GM19328 (cell line): ENCODE data around the gene ABTB2.
"Not testable (repeated sequence)": the region's sequence is repeated elsewhere in the genome, so short reads cannot be mapped to it uniquely, and the experiment has no call there.

Experiments used
- ATAC-seq: cut with Tn5 transposase; IDR thresholded peaks from one replicate; pipeline ENCODE4 v1.9.1; 2021; ENCODE audit warnings: mild to moderate bottlenecking, moderate library complexity; ENCODE audit not compliant: unreplicated experiment

ABTB2 gene

GRCh38 chr11:34197256-34197655 is 160.6 kb downstream of the ABTB2 start:
- no peak for ATAC-seq

- no peak for ATAC-seq
Observed at GRCh38 chr11:34194576-34195335, 163.1 kb downstream of the ABTB2 start.

- ATAC-seq, result no peak
Observed at GRCh38 chr11:34192481-34193401, 165.1 kb downstream of the ABTB2 start.

- no peak for ATAC-seq
Observed at GRCh38 chr11:34191578-34191977, 166.2 kb downstream of the ABTB2 start.

- ATAC-seq, result no peak
Observed at GRCh38 chr11:34190192-34191139, 167.3 kb downstream of the ABTB2 start.

- ATAC-seq, result no peak
Observed at GRCh38 chr11:34189191-34189590, 168.6 kb downstream of the ABTB2 start.

GRCh38 chr11:34188181-34188580 is 169.6 kb downstream of the ABTB2 start:
- no peak for ATAC-seq

GRCh38 chr11:34185926-34186841 is 171.6 kb downstream of the ABTB2 start:
- ATAC-seq, result no peak

- ATAC-seq, result no peak
Observed at GRCh38 chr11:34184505-34185015, 173.2 kb downstream of the ABTB2 start.

- no peak for ATAC-seq
Observed at GRCh38 chr11:34183848-34184391, 173.9 kb downstream of the ABTB2 start.

- ATAC-seq, result no peak
Observed at GRCh38 chr11:34182921-34183685, 174.7 kb downstream of the ABTB2 start.

- no peak for ATAC-seq
Observed at GRCh38 chr11:34182425-34182824, 175.4 kb downstream of the ABTB2 start.

- ATAC-seq, result no peak
Observed at GRCh38 chr11:34181856-34182405, 175.9 kb downstream of the ABTB2 start.

GRCh38 chr11:34181251-34181650 is 176.6 kb downstream of the ABTB2 start:
- no peak for ATAC-seq

GRCh38 chr11:34180814-34181165 is 177.0 kb downstream of the ABTB2 start:
- not testable (repeated sequence) for ATAC-seq

GRCh38 chr11:34180040-34180813 is 177.6 kb downstream of the ABTB2 start:
- ATAC-seq, result no peak

- no peak for ATAC-seq
Observed at GRCh38 chr11:34179026-34179675, 178.7 kb downstream of the ABTB2 start.
